RCC 7860 (cell line): ENCODE data around the gene EDN2.

Experiments used
- DNase-seq: peaks from one replicate; pipeline ENCODE4 v3.0.0-alpha.2; 2015; ENCODE audit warnings: low spot score
- FAIRE-seq: peaks from 2 replicates; lab custom pipeline; 2012; peaks lifted over from hg19 to GRCh38; lab: Jason Lieb, UNC

Gene EDN2

DNA sequence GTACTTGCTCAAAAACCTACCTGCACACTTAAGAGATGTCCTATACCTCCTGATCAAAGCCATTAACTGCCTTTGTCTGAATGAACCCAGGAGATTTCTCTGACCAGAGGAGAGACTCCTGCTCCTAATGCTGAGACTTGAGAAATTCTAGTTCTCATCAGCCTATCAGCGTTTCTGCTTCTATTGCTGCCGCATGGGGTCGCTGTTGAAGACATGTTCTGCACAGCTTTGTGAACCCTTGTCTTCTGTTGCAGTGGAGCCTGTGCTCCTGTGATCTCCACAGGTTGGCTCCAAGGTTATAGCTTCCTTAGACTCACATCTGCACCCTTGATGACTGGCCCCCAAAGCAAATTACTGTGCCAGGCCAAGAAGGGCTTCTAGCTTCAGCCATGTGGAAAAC lies 40.2 kb downstream of the EDN2 start:
- no peak for FAIRE-seq
- DNase-seq = no peak

DNA sequence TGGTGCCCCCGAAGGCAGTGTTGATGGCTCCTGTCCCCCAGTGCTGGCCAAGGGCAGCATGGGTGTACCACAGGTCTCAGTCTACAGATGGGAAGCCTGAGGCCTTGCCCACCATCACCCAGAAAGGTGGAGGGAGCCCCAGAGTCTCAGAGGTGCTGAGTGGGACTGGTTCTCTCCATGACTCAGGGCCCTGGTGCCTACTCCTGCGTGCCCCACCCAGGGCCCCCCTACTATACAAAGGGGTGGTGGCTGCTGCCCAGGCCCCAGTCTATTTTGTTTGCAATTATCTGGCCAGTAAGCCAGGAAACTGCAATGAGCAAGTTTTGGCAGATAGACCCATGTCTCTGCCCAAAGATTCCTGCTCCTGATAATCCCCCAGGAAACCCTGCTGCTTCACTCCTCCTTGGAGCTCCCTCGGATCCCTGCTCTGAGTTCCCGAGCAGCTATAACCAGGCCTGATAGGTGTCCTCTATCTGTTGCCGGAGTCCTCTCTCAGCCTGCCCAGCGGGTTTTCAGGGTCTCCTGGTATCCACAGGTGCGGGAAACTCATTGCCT lies 41.7 kb downstream of the EDN2 start:
- DNase-seq (no peak), FAIRE-seq (no peak)

DNA sequence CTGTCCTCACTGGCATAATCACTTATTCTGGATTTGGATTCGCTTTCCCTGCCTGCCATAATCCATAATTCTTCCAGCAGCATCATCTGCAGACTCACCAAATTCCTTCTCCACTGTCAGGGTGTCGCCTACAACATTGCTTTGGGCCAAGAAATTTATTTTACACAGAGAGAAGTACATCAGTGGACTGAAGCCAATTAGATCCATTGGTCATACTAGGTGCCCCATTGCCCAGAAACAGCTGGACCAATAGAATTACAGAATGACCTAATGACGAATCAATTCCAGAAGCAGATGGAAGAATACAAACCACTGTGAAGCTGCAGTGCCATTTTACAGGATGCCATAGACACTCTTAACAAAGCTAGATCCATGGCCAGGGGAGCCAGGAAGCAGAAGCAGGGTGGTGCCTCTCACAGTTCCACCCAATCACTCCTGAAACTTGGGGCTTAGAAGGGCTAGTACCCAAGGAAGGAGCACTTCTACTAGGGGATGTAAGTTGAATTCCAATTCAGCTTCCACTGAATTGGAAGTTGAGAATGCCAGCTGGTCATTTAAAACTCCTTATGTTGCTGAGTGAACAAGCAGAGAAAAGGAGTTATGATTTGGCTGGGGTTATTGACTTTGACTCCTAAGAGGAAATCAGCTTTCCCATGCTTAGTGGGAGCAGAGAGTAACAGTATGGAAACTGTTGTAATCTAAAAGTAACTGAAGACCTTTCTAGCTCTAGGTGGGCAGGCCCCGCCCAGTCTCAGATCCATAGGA lies 44.0 kb downstream of the EDN2 start:
- DNase-seq (no peak), FAIRE-seq (no peak)

DNA sequence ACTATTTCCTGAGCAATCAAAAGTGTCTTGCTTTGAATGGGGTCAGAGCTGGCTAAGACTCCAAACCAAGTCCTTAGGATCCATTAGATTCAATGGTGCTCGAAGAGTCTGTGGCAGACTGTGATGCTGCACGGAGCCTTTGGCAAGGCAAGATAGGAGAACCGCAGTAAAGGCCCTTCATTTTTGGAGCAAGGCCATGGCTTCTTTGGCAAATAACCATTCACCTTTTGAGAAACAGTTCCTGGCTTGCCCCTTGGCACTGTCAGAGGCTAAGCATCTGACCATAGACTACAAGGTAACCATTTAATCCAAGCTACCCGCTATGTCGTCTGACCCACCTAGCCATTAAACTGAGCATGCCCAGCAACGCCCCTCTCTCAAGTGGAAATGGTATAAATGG lies 45.2 kb downstream of the EDN2 start:
- FAIRE-seq (no peak), DNase-seq (no peak)

DNA sequence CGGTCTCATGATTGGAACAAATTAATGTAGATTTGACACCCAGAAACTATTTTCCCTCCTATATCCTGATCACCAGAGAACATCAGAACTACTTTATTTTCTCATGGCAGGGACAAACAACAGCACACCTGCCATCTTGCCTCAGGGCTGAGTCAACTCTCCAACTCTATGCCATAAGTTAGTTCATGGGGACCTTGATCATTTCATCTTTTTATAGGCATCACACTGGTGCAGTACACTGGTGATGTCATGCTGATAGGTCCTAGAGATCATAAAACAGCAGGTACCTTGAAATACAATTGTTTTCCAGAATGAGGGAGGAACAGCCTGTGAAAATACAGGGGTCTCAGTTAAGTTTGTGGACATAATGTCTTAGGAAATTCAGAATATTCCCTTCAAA lies 45.8 kb downstream of the EDN2 start:
- DNase-seq = no peak
- FAIRE-seq = no peak

DNA sequence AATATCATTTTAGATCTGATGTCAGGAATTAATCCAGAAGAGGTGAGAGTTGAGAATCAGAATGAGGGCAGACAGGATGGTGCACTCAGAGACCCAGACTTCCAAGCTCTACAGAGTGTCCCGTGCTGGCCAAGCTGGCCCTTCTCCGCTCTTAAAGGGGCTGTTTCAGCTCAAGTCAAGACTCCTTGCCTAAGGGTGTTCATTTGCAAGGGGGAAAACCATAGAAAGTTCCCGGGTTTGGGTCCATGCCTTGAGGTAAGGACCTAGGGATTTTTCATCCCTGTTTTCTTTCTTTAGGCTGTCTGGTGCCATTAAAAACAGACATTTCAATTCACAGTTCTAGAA lies 47.5 kb downstream of the EDN2 start:
- no peak for FAIRE-seq

DNA sequence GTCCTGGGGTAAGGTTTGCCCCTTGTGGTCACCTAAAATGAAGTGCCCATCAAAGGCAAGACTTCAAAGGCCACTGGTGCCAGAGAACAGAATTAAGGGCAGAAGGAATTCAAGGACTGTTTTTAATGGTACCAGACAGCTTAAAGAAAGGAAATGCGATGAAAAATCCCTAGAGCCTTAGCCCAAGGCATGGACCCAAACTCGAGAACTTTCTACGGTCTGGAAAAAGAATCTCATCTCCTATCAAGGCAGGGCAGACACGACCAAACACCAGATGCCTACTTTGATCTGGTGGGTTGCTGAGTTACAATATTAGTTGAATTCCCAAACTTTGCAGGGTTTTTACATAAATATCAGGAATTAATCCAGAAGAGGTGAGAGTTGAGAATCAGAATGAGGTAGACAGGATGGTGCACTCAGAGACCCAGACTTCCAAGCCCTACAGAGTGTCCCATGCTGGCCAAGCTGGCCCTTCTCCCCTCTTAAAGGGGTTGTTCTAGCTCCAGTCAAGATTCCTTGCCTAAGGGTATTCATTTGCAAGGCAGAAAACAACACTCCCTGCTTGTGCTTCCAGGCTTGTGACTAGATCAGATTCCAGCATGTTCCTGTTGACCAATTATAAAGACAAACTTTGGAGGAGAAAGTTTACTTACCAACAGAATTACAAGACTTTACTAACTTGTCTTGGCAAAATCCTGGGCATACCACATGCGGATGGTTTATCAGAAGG lies 48.0 kb downstream of the EDN2 start:
- DNase-seq = no peak
- no peak for FAIRE-seq

More for the DNA sequence above, 47.5 kb downstream of the EDN2 start:
- no peak for DNase-seq

DNA sequence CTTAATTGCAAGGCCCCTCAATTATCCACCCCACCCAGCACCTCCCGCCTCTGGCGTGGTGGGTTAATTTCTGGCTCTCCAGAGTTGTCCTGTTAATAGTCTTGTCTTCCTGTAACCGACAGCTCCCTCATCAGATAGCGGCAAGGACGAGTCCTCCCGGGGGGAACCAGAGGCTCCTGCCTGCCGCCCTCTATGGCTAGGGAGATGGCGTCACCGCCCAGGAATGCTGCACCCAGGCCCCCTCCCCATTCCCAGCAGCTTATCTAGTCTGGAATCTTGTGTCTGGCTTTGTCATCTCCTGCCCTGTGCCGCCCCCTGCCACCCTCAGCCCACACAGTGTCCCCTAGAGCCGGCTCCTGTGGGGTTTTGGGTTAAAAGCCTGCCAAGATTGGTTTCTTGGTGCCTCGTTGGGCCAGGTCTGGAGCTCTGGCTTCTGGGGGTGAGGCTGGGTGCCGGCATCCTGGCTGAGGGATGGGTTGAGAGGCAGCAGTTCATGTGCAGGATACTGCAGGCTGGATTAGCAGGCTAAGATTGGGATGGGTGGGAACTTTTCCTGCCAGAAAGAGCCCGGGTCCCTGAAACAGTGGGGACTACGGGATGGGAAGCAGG lies 48.8 kb downstream of the EDN2 start:
- DNase-seq = peak; percentile 47
- no peak for FAIRE-seq

DNA sequence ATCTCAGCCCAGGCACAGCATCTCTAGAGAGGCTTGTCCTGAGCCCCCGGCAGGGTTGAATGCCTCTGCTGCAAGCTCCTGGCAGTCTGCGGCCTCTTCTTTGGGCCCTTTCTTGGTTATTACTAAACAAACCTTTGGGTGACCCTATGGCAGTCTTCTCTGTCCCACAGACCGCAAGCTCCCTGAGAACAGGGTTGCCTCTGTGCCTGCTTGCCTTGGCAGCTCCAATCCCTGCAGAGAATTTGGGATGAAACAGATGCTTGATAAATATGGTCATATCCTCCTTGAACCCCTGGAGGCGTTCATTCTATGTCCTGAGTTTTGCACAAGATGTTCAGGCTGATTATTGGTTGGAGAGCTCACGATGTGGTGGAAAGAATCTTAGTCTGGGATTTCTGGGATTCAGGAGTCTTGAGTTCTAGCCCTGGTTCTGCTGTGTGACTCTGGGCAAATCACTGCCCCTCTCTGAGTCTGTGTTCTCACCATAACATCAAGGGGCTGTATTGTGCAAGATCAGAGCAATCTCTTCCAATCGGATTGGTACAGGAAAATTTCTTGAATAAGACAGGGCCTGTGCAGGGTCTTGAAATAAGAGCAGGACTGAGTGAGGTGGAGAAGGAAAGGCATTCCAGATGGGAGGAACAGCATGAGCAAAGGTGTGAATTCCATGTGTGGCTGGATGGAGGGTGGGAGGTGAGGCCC lies 49.6 kb downstream of the EDN2 start:
- DNase-seq (no peak), FAIRE-seq (no peak)

DNA sequence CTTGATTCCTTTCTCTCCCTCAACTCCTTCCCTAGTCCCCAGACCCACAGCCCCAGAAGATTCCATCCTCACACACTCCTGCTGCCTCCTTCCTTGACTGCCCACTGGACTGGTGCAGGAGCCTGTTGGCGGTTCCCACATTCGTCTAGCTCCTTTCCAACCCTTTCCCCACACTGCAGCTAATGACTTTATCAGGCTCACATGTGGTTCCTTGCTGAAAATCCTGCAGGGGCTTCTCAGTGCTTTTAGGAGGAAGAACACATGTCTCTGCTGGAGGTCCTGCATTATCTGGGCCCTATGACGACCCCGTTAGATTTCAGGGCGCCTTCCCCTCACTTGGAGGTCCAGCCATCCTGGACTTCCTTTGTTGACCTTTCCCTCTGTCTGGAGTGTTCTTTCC lies 50.2 kb downstream of the EDN2 start:
- DNase-seq = no peak
- no peak for FAIRE-seq

DNA sequence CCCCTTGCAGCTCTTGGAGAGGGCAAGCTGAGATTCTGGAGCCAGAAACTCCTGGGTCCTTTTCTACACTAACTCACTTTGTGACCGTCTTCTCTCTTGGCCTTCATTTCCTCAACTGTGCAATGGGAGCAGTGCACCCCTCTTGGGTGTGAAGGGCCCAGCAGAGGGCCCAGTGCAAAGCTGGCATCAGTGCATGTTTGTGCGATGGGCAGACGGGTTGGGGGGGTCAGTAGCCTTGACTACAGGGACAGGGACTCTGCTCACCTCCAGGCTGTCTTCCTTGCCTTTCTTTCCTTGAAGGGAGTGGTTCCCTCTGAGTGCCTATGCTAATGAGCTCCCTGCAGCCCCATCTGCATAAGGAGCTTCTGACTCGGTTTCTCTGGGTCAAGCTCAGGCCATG lies 51.0 kb downstream of the EDN2 start:
- FAIRE-seq (no peak), DNase-seq (no peak)

DNA sequence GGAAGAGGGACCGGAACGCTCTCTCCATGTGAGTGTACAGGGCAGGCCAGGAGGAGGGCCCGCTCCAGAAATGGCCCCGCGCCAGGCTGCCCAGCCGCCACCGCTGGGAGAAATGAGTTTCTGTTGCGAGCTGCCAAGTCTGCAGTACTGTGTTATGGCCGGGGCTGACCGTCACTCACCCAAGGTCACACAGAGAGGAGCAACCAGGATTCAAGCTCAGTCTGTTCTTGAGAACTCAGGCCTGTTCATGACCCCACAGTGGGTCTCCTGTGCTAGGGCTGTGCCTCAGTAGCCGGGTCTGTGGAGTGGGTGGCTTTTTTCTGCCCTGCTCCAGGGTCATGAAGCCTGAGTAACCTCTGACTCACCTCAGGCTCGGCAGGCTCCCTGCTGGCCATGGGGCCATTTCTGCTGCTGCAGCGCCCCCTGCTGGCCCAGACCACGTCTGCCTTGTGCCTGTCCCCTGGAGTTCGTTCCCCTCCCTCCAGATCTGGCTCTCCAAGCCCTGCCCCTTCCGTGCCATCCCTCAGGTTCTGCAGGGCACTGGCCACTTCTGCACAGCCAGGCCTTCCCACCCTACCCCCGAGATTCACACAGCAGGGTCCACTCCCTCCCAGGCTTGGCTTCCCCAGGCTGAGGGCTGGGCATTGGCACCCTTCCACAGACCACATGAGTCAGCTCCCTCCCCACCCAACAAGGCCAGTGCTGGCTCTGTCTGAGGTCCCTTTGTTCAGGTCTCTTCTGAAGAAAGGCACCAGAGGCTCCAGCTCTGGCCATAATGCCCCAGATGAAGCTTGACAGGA lies 51.8 kb downstream of the EDN2 start:
- FAIRE-seq (peak; percentile 95), DNase-seq (peak; percentile 97)

DNA sequence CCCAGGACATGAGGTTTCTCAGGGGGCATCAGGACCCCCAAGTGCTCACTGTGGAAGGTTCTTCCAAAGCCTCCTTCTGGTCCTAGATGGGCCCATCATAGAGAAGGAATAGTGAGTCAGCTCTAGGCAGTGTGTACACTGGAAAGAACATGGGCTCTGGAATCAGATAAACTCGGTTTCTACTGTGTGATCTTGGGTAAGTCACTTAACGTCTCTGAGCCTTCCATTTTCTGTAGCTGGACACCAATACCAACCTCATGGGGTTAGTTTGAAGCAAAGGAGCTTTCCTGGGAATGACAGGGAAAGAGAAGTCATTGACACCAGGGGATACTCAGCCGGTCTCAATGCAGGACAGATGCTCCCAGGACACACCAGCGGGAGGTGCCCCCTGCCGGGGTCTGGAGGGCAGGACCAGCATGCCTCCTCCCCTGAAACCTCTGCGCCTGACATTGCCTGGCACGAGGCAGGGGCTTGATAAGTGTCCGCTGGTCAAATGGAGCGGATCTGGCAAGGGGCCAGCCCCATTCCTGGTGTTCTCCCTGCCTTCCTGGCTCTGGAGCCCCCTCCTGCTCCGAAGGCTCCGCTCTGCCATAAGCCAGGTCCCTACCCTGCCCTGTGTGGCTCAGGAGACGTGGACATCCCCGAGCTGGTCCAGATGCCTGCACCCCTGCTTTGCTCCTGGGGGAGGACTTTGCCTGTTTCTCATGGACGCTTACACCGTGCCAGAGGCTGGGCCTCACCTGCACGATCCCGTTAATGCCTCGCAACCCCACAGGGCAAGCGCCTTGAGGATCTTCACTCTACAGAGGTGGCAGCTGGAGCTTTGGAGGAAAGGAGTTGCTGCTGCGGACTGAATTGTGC lies 52.8 kb downstream of the EDN2 start:
- DNase-seq = no peak

DNA sequence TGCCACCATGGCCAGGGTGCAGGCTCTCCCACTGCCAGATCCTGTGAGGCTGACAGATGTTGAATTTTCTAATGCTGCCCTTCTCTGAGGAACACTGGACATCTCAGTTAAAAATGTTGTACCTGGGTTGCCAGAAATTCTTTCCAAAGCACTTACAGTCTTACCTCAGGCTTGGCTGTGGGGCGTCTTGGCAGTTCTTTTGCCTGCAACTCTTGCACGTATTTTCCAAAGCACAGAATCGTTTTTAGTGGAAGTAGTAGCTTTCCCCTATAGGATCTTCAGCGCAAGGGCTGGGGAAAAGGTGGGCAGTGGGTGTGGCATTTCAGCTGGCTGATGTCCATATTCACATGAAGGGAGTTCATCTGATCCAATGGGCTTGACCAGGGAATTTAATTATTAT lies 53.9 kb downstream of the EDN2 start:
- DNase-seq (no peak), FAIRE-seq (no peak)

More for the DNA sequence above, 52.8 kb downstream of the EDN2 start:
- no peak for FAIRE-seq

DNA sequence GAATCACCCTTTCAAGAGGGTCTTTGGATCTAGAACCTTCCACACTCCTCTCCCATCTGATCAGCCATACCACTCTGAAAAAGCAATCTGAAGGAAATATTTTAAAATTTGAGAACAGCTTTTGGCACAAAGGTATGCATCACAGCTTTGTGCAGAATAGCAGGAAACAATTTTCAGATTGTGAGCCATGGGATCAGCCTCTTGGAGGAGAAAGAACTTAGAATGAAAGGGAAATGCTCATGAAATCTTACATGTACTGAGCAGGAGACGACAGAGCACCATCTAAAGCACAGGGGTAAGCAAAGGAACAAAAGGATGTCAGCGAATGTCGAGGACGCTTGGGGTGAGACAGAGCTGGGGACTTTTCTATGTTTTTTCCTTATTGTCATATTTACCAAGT lies 54.4 kb downstream of the EDN2 start:
- DNase-seq (no peak), FAIRE-seq (no peak)

DNA sequence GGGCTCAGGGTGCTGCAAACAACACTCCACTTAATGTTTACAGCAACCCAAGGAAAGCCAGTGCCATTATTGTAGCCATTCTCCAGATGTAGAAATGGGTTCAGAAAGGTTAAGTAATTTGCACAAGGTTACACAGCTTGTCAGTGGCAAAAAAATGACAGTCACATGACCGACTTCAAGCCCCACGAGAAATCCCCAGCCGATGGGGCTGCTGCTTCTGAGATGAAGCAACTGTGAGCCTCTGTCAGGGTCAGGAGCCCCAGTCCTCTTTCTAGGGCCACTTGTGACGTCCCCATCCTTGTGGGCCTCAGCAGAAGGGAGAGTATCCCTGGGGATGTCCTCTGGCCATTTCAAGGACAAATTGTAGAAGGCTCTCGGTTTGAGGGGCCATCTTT lies 54.8 kb downstream of the EDN2 start:
- FAIRE-seq (no peak), DNase-seq (no peak)
